Type B pancreatic cell (in vitro differentiated cells): ENCODE results near the gene LIPT1. TPM values are rescaled to one million over a fixed set of nuclear protein-coding genes. Genes with fewer than 3 reads are reported as not detected.
"Not testable (repeated sequence)": the region's sequence is repeated elsewhere in the genome, so short reads cannot be mapped to it uniquely, and the experiment has no call there.

ENCODE experiments used
- DNase-seq: peaks from one replicate; pipeline ENCODE4 v3.0.0; 2021; ENCODE audit warnings: mixed read lengths; ENCODE audit not compliant: unreplicated experiment; ENCODE audit errors: extremely low spot score
- H3K27ac Mint-ChIP-seq: 2 replicates; pipeline ENCODE4 v1.8.0; 2021; ENCODE audit warnings: mild to moderate bottlenecking, mixed read lengths
- H3K27me3 Mint-ChIP-seq: 2 replicates; pipeline ENCODE4 v1.8.0; 2021; ENCODE audit warnings: mixed read lengths
- H3K36me3 Mint-ChIP-seq: 2 replicates; pipeline ENCODE4 v1.8.0; 2021; ENCODE audit warnings: mixed read lengths
- H3K4me1 Mint-ChIP-seq: one replicate; pipeline ENCODE4 v1.8.0; 2021; ENCODE audit warnings: mixed read lengths; ENCODE audit not compliant: unreplicated experiment
- H3K4me3 Mint-ChIP-seq: 2 replicates; pipeline ENCODE4 v1.8.0; 2021; ENCODE audit warnings: mild to moderate bottlenecking, mixed read lengths
- H3K9me3 Mint-ChIP-seq: 2 replicates; pipeline ENCODE4 v1.8.0; 2021; ENCODE audit warnings: mixed read lengths
- total RNA-seq: library from RNA; stranded (reverse); gene quantifications from 2 replicates; pipeline ENCODE4 v1.2.1, GENCODE V29; 2021; ENCODE audit warnings: low replicate concordance
- TF ChIP-seq, protein P1 (sequence below): fragments of 200-600 bp; sonication (generic); conservative IDR thresholded peaks from 2 replicates; pipeline ENCODE4 v1.5.0; 2021; ENCODE audit warnings: antibody characterized with exemption, mild to moderate bottlenecking

The LIPT1 gene
- total RNA-seq, 1 donor from 2014 or later, result 5.3 TPM

DNA sequence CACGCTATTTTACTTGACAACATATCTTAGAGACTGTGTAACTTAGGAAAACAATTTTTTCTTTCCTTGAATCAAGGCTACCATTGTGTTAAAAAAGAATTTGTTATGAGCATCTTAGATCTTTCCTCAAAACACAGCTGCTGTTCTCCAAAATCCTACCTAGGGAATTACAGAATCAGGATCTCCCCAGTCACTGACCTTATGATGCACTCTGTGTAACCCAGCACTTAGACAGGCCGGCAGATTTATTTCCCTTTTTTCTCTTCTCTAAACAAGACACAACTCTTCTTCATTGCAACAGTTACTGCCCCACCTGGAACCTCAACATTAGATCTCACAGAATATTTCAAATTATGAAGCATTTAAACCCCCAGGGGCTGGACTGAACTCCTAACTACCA lies 26.8 kb upstream of the LIPT1 start:
- no peak overlapping the region for H3K4me3 Mint-ChIP-seq

GRCh38 chr2:99135044-99135556 lies 19.7 kb upstream of the LIPT1 start:
- peaks cover 14% of the 10 kb centered on the region for H3K9me3 Mint-ChIP-seq

More for the DNA sequence above, 26.8 kb upstream of the LIPT1 start:
- H3K27ac Mint-ChIP-seq, result no peak overlapping the region
- no peaks in the 10 kb centered on the region for H3K4me1 Mint-ChIP-seq
- H3K9me3 Mint-ChIP-seq, result peaks cover 17% of the 10 kb centered on the region
- TF ChIP-seq, protein P1, sequence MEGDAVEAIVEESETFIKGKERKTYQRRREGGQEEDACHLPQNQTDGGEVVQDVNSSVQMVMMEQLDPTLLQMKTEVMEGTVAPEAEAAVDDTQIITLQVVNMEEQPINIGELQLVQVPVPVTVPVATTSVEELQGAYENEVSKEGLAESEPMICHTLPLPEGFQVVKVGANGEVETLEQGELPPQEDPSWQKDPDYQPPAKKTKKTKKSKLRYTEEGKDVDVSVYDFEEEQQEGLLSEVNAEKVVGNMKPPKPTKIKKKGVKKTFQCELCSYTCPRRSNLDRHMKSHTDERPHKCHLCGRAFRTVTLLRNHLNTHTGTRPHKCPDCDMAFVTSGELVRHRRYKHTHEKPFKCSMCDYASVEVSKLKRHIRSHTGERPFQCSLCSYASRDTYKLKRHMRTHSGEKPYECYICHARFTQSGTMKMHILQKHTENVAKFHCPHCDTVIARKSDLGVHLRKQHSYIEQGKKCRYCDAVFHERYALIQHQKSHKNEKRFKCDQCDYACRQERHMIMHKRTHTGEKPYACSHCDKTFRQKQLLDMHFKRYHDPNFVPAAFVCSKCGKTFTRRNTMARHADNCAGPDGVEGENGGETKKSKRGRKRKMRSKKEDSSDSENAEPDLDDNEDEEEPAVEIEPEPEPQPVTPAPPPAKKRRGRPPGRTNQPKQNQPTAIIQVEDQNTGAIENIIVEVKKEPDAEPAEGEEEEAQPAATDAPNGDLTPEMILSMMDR, result no peak
- peaks cover 38% of the 10 kb centered on the region for H3K36me3 Mint-ChIP-seq
- no peak for DNase-seq
- H3K27me3 Mint-ChIP-seq, result no peaks in the 10 kb centered on the region

GRCh38 chr2:99139003-99139402 lies 15.8 kb upstream of the LIPT1 start:
- Mint-ChIP-seq H3K9me3 (peaks cover 9% of the 10 kb centered on the region), H3K4me3 (no peak overlapping the region), H3K36me3 (peaks cover 15% of the 10 kb centered on the region), H3K4me1 (no peaks in the 10 kb centered on the region), H3K27me3 (no peaks in the 10 kb centered on the region), H3K27ac (no peak overlapping the region)
- DNase-seq, result no peak
- TF ChIP-seq, protein P1, result no peak

More at GRCh38 chr2:99135044-99135556, 19.7 kb upstream of the LIPT1 start:
- H3K36me3 Mint-ChIP-seq, result peaks cover 23% of the 10 kb centered on the region
- H3K4me3 Mint-ChIP-seq, H3K4me1 Mint-ChIP-seq, H3K27ac Mint-ChIP-seq, H3K27me3 Mint-ChIP-seq, DNase-seq: not testable (repeated sequence)

GRCh38 chr2:99140056-99140859 lies 14.5 kb upstream of the LIPT1 start:
- Mint-ChIP-seq H3K36me3 (peaks cover 11% of the 10 kb centered on the region), H3K4me3 (peak overlapping the region; percentile 99), H3K4me1 (no peaks in the 10 kb centered on the region), H3K9me3 (peaks cover 4% of the 10 kb centered on the region), H3K27ac (peak overlapping the region; percentile 95), H3K27me3 (no peaks in the 10 kb centered on the region)
- DNase-seq, result no peak
- TF ChIP-seq, protein P1, result no peak

GRCh38 chr2:99140860-99141109 lies 14.0 kb upstream of the LIPT1 start:
- H3K27me3 Mint-ChIP-seq, result no peaks in the 10 kb centered on the region
- TF ChIP-seq, protein P1, result no peak
- H3K27ac Mint-ChIP-seq, result peak overlapping the region; percentile 95
- DNase-seq, result no peak
- H3K4me1 Mint-ChIP-seq, result no peaks in the 10 kb centered on the region
- H3K4me3 Mint-ChIP-seq, result peak overlapping the region; percentile 99
- peaks cover 4% of the 10 kb centered on the region for H3K9me3 Mint-ChIP-seq
- H3K36me3 Mint-ChIP-seq, result peaks cover 11% of the 10 kb centered on the region
